ENCODE measurements around the gene ABCA6.

DNA sequence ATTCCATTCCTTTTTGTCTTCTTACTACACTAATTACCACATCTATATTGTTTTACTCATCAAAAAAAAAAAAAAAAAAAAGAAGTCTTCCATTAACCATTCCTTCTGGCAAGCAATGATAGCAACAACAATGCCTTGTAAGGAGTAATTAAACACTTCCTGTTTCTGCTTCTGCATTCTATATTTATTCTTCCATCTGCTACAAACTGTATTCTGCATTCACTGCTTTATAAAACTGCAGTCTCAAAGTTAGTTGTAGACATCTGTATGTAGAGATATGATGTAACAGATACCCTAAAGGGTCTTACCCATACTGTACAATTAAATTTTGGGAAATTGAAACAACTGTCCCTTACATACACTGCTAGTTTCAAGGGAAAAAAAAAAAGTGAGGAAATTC is 28.7 kb upstream of the ABCA6 start:
- TF ChIP-seq, protein P1, sequence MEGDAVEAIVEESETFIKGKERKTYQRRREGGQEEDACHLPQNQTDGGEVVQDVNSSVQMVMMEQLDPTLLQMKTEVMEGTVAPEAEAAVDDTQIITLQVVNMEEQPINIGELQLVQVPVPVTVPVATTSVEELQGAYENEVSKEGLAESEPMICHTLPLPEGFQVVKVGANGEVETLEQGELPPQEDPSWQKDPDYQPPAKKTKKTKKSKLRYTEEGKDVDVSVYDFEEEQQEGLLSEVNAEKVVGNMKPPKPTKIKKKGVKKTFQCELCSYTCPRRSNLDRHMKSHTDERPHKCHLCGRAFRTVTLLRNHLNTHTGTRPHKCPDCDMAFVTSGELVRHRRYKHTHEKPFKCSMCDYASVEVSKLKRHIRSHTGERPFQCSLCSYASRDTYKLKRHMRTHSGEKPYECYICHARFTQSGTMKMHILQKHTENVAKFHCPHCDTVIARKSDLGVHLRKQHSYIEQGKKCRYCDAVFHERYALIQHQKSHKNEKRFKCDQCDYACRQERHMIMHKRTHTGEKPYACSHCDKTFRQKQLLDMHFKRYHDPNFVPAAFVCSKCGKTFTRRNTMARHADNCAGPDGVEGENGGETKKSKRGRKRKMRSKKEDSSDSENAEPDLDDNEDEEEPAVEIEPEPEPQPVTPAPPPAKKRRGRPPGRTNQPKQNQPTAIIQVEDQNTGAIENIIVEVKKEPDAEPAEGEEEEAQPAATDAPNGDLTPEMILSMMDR (IDR thresholded peaks at IDR 0.05), result no peak
- TF ChIP-seq POLR2A (IDR thresholded peaks at IDR 0.05), result no peak

Data from testis (tissue), 2 donors.